ENCODE data around the gene DCANP1. TPM values are rescaled to one million over a fixed set of nuclear protein-coding genes. Genes with fewer than 3 reads are reported as not detected.

The DCANP1 gene
- total and polyA plus RNA-seq, 10 of the 15 experiments (the other 5 are each of a cell fraction or from before 2014, with no cell fraction given), result 0.01 TPM; not detected in 9

GRCh38 chr5:135491552-135492318, 44.6 kb upstream of the DCANP1 start (continued):
- TF ChIP-seq PAX5 (IDR thresholded peaks at IDR 0.05; ENCODE audit: borderline replicate concordance, low read depth, low read length) (no peak), RELA (IDR thresholded peaks at IDR 0.05; ENCODE audit: borderline replicate concordance, partially characterized antibody) (no peak), PKNOX1 (IDR thresholded peaks at IDR 0.05) (no peak), CREB1 (IDR thresholded peaks at IDR 0.05; ENCODE audit: low read depth) (no peak), BACH1 (IDR thresholded peaks at IDR 0.05; ENCODE audit: borderline replicate concordance) (no peak), NFYB (IDR thresholded peaks at IDR 0.05; ENCODE audit: insufficient read depth, low read depth, low read length) (no peak), CEBPZ (IDR thresholded peaks at IDR 0.05; ENCODE audit: low read depth, low read length) (no peak), SKIL (IDR thresholded peaks at IDR 0.05; ENCODE audit: low read depth, poor library complexity, severe bottlenecking) (no peak), RCOR1 (conservative IDR thresholded peaks at IDR 0.05; ENCODE audit: low read depth, low read length) (no peak), PML (IDR thresholded peaks at IDR 0.05; ENCODE audit: low read length) (no peak)

Measured in GM12878 (cell line).